Panc1 (cell line): ENCODE data around the gene SORBS1. TPM values are rescaled to one million over a fixed set of nuclear protein-coding genes. Genes with fewer than 3 reads are reported as not detected.

Experiments used
- ATAC-seq: fragments of 200-7000 bp; cut with Tn5 transposase; 2 replicates; pipeline ENCODE4 v1.9.1; 2020; ENCODE audit warnings: mild to moderate bottlenecking, moderate library complexity
- BruUV-seq: library from RNA; stranded (reverse); fragments of 400-500 nt; replicated peaks from 2 replicates; lab custom pipeline; 2021; lab: Mats Ljungman, UMichigan
- CTCF ChIA-PET: fragments of 300-600 bp; sonication (Branson Sonifier 250); formaldehyde crosslinking; loops from one replicate; lab custom pipeline; 2022; ENCODE audit warnings: antibody characterized with exemption; lab: Charles Lee
- POLR2A ChIA-PET: fragments of 300-600 bp; sonication (Branson Sonifier 250); formaldehyde crosslinking; loops from one replicate; lab custom pipeline; 2022; ENCODE audit warnings: antibody characterized with exemption; lab: Charles Lee
- DNase-seq: peaks from one replicate; pipeline ENCODE4 v3.0.0-alpha.2; 2010; ENCODE audit warnings: low read depth, low spot score
- H3K27ac ChIP-seq: 2 replicates; pipeline ENCODE4 v1.5.1; 2011; ENCODE audit warnings: mild to moderate bottlenecking, low read length, inconsistent platforms
- H3K27me3 ChIP-seq: fragments of 200-500 bp; sonication (Bioruptor generic); 2 replicates; pipeline ENCODE4 v1.6.0; 2014; ENCODE audit warnings: low read length, inconsistent platforms; ENCODE audit not compliant: control insufficient read depth, insufficient read depth
- H3K36me3 ChIP-seq: fragments of 200-500 bp; sonication (Bioruptor generic); 2 replicates; pipeline ENCODE4 v1.5.1; 2014; ENCODE audit warnings: inconsistent platforms, mild to moderate bottlenecking, low read length, moderate library complexity; ENCODE audit not compliant: control insufficient read depth, insufficient read depth
- H3K4me1 ChIP-seq: 2 replicates; pipeline ENCODE4 v1.5.1; 2011; ENCODE audit warnings: inconsistent platforms, mild to moderate bottlenecking, low read length, moderate library complexity; ENCODE audit not compliant: control insufficient read depth, insufficient read depth
- H3K4me3 ChIP-seq, 2 experiments: 2 replicates each; pipeline ENCODE4 v1.5.1; 2011 to 2012; ENCODE audit warnings: low read depth in 2 of 2, low read length in 2 of 2, mild to moderate bottlenecking in 2 of 2, inconsistent platforms in 1 of 2, moderate library complexity in 1 of 2
- H3K9me3 ChIP-seq: fragments of 200-500 bp; sonication (Bioruptor generic); 2 replicates; pipeline ENCODE4 v1.5.1; 2014; ENCODE audit warnings: low read depth, mild to moderate bottlenecking, inconsistent platforms, low read length, moderate library complexity; ENCODE audit not compliant: control insufficient read depth, insufficient read depth
- CTCF ChIP-seq: fragments of 450-650 bp; IDR thresholded peaks from 2 replicates; pipeline ENCODE4 v1.5.1; 2017; ENCODE audit warnings: mild to moderate bottlenecking
- POLR2AphosphoS5 ChIP-seq: IDR thresholded peaks from 2 replicates; pipeline ENCODE4 v1.6.1; 2012; ENCODE audit warnings: mild to moderate bottlenecking, low read depth, low read length, moderate library complexity
- SIN3A ChIP-seq: IDR thresholded peaks from 2 replicates; pipeline ENCODE4 v1.6.1; 2012; ENCODE audit warnings: low read depth, mild to moderate bottlenecking, low read length, moderate library complexity, borderline replicate concordance; ENCODE audit not compliant: insufficient read depth
- TCF7L2 ChIP-seq: IDR thresholded peaks from 2 replicates; pipeline ENCODE4 v1.6.1; 2011; ENCODE audit warnings: mild to moderate bottlenecking, low read depth, low read length, inconsistent platforms
- in situ Hi-C: cut with HindIII; loops from 2 replicates; pipeline ENCODE4 v1.10.0; 2016; ENCODE audit warnings: low sequenced_read_pairs, low pct_unique_long_range_greater_than_20kb
- intact Hi-C: fragments of 100-400 bp; cut with micrococcal nuclease; formaldehyde crosslinking; loops from one replicate; pipeline ENCODE4 v1.10.0; 2022; ENCODE audit not compliant: unreplicated experiment
- total RNA-seq: library from RNA; stranded (reverse); gene quantifications from one replicate; pipeline ENCODE4 v1.2.1, GENCODE V29; 2021; ENCODE audit not compliant: unreplicated experiment
- TF ChIP-seq, protein P1 (sequence below), 2 experiments: IDR thresholded peaks; 2 replicates each; pipeline ENCODE4 v1.6.1; 2011 to 2012; ENCODE audit warnings: low read depth in 2 of 2, control low read depth in 1 of 2, low read length in 1 of 2, mild to moderate bottlenecking in 1 of 2, moderate library complexity in 1 of 2; ENCODE audit not compliant: insufficient read depth in 1 of 2

SORBS1 gene
- total RNA-seq, 1 experiment from 2014 or later = 29.4 TPM

DNA sequence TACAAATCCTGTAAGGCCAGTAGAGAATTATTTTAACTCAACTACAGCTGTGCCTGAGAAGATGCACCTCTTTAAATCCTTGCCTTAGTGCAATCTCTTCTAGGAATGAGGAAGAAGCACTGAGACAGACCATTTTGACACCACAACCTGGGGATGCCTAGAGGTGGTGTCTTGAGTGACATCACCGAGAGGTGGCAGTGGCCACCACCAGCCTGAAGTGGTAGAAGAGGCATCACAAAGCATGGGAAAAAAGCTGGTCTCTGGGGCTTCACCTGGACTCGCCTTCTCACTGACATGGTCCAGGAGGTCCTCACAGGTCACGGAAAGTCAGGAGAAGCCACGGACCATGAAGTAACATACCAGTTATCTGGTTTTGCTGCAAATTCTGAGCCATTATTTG, 171.2 kb downstream of the SORBS1 start:
- H3K9me3 ChIP-seq = no peaks in the 10 kb centered on the region
- no TSS peak for BruUV-seq
- CTCF ChIA-PET = interaction anchor here (0.5 to 0.7 kb wide), 2 partner anchors 15 to 250 kb away, joined by 3 to 4 read pairs; no protein-coding TSS in a partner anchor
- H3K27me3 ChIP-seq = no peaks in the 10 kb centered on the region
- POLR2A ChIA-PET = no interaction called here
- in situ Hi-C loops (no loop called here), intact Hi-C loops (no loop called here)
- H3K4me1 ChIP-seq = peaks cover 12% of the 10 kb centered on the region
- H3K36me3 ChIP-seq = no peaks in the 10 kb centered on the region
- DNase-seq (no peak), ATAC-seq (no peak)
- no peak for TF ChIP-seq TCF7L2
- TF ChIP-seq, protein P1, sequence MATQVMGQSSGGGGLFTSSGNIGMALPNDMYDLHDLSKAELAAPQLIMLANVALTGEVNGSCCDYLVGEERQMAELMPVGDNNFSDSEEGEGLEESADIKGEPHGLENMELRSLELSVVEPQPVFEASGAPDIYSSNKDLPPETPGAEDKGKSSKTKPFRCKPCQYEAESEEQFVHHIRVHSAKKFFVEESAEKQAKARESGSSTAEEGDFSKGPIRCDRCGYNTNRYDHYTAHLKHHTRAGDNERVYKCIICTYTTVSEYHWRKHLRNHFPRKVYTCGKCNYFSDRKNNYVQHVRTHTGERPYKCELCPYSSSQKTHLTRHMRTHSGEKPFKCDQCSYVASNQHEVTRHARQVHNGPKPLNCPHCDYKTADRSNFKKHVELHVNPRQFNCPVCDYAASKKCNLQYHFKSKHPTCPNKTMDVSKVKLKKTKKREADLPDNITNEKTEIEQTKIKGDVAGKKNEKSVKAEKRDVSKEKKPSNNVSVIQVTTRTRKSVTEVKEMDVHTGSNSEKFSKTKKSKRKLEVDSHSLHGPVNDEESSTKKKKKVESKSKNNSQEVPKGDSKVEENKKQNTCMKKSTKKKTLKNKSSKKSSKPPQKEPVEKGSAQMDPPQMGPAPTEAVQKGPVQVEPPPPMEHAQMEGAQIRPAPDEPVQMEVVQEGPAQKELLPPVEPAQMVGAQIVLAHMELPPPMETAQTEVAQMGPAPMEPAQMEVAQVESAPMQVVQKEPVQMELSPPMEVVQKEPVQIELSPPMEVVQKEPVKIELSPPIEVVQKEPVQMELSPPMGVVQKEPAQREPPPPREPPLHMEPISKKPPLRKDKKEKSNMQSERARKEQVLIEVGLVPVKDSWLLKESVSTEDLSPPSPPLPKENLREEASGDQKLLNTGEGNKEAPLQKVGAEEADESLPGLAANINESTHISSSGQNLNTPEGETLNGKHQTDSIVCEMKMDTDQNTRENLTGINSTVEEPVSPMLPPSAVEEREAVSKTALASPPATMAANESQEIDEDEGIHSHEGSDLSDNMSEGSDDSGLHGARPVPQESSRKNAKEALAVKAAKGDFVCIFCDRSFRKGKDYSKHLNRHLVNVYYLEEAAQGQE (IDR thresholded peaks at IDR 0.05; ENCODE audit: insufficient read depth in 1 of 2, low read depth in 2 of 2, low read length in 1 of 2) = no peak
- TF ChIP-seq POLR2AphosphoS5 = no peak
- TF ChIP-seq CTCF = no peak; the same call in 1 of the 2 replicates
- TF ChIP-seq SIN3A = no peak
- H3K4me3 ChIP-seq = no peak overlapping the region
- H3K27ac ChIP-seq = no peak overlapping the region

DNA sequence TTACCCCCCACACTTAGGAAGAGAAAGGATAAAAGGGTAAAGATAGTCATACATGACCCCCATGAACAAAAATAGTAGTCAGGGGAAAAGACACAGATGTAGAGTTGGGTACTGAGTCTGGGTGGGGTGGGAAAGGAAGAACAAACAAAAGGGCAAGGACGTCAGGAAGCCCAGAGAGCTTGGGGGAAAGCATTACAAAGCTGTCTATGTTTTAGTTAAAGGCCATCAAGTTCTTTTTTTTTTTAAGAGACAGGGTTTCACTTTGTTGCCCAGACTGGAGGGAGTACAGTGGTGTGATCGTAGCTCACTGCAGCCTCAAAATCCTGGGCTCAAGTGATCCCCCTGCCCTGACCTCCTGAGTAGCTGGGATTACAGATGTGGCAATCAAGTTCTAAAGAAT, 172.0 kb downstream of the SORBS1 start:
- BruUV-seq = no TSS peak
- Histone ChIP-seq H3K27ac (no peak overlapping the region), H3K27me3 (no peaks in the 10 kb centered on the region), H3K4me3 (no peak overlapping the region), H3K36me3 (no peaks in the 10 kb centered on the region), H3K4me1 (peaks cover 11% of the 10 kb centered on the region), H3K9me3 (no peaks in the 10 kb centered on the region)
- TF ChIP-seq, protein P1 (IDR thresholded peaks at IDR 0.05; ENCODE audit: insufficient read depth in 1 of 2, low read depth in 2 of 2, low read length in 1 of 2) = no peak
- TF ChIP-seq CTCF (no peak), TCF7L2 (no peak), SIN3A (no peak), POLR2AphosphoS5 (no peak)
- ATAC-seq (no peak), DNase-seq (no peak)
- POLR2A ChIA-PET = no interaction called here
- CTCF ChIA-PET = interaction anchor here (0.5 to 0.7 kb wide), 3 partner anchors 14 to 251 kb away, joined by 3 read pairs; no protein-coding TSS in a partner anchor
- in situ Hi-C loops (no loop called here), intact Hi-C loops (no loop called here)
